ENCODE results near the gene RASSF4. TPM values are rescaled to one million over a fixed set of nuclear protein-coding genes. Genes with fewer than 3 reads are reported as not detected.

Gene RASSF4
- polyA plus RNA-seq, 1 experiment = 11.2 TPM

DNA sequence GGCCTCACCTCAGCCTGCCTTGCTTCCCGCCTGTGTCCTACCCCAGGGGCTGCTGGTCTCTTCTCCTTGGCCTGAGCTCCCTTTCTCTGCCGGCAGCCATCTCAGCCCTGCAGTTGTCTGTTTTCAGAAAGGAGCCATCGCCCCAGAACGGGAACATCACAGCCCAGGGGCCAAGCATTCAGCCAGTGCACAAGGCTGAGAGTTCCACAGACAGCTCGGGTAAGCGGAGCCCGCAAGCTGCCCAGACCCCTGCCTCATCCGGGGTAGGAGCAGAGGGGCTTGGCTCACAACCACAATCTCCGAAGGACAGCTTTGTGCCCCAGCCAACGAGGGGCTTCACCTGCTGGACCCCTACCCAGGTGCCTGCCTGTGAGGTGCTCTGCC is 24.3 kb downstream of the RASSF4 start:
- H3K9me3 ChIP-seq (ENCODE audit: control insufficient read depth, insufficient read depth, low read length) = no peaks in the 10 kb centered on the region
- no peak for DNase-seq (ENCODE audit: low read depth, low spot score)
- no peak overlapping the region for H3K27ac ChIP-seq (ENCODE audit: low read depth, low read length)
- CTCF ChIA-PET = interaction anchor here (0.8 kb wide), 1 partner anchor 8 kb away, joined by 6 read pairs; no protein-coding TSS in a partner anchor
- no peaks in the 10 kb centered on the region for H3K27me3 ChIP-seq (ENCODE audit: control insufficient read depth, insufficient read depth, low read length)
- POLR2A ChIA-PET = no interaction called here
- H3K4me3 ChIP-seq (ENCODE audit: low read depth, low read length) = no peak overlapping the region
- TF ChIP-seq, protein P1, sequence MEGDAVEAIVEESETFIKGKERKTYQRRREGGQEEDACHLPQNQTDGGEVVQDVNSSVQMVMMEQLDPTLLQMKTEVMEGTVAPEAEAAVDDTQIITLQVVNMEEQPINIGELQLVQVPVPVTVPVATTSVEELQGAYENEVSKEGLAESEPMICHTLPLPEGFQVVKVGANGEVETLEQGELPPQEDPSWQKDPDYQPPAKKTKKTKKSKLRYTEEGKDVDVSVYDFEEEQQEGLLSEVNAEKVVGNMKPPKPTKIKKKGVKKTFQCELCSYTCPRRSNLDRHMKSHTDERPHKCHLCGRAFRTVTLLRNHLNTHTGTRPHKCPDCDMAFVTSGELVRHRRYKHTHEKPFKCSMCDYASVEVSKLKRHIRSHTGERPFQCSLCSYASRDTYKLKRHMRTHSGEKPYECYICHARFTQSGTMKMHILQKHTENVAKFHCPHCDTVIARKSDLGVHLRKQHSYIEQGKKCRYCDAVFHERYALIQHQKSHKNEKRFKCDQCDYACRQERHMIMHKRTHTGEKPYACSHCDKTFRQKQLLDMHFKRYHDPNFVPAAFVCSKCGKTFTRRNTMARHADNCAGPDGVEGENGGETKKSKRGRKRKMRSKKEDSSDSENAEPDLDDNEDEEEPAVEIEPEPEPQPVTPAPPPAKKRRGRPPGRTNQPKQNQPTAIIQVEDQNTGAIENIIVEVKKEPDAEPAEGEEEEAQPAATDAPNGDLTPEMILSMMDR (IDR thresholded peaks at IDR 0.05; ENCODE audit: low read depth, low read length) = no peak

DNA sequence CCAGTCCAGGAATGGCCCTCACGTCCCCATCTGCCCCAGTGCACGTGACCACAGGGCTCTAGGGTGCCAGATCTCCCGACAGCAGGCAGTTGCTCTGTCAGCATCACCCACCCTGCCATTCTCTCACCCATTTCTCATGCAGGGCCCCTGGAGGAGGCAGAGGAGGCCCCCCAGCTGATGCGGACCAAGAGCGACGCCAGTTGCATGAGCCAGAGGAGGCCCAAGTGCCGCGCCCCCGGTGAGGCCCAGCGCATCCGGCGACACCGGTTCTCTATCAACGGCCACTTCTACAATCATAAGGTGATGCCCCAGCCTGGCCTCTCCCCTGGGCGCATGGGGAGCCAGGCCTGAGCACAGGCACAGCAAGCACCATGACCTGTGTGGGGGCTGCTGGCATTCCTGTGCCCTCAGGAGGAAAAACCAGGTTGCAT is 25.1 kb downstream of the RASSF4 start:
- Histone ChIP-seq H3K27ac (ENCODE audit: low read depth, low read length) (peak overlapping the region; percentile 82), H3K9me3 (ENCODE audit: control insufficient read depth, insufficient read depth, low read length) (no peaks in the 10 kb centered on the region), H3K27me3 (ENCODE audit: control insufficient read depth, insufficient read depth, low read length) (no peaks in the 10 kb centered on the region), H3K4me3 (ENCODE audit: low read depth, low read length) (no peak overlapping the region)
- DNase-seq (ENCODE audit: low read depth, low spot score) = no peak
- CTCF ChIA-PET = no interaction called here
- POLR2A ChIA-PET = no interaction called here
- TF ChIP-seq, protein P1 (IDR thresholded peaks at IDR 0.05; ENCODE audit: low read depth, low read length) = no peak

DNA sequence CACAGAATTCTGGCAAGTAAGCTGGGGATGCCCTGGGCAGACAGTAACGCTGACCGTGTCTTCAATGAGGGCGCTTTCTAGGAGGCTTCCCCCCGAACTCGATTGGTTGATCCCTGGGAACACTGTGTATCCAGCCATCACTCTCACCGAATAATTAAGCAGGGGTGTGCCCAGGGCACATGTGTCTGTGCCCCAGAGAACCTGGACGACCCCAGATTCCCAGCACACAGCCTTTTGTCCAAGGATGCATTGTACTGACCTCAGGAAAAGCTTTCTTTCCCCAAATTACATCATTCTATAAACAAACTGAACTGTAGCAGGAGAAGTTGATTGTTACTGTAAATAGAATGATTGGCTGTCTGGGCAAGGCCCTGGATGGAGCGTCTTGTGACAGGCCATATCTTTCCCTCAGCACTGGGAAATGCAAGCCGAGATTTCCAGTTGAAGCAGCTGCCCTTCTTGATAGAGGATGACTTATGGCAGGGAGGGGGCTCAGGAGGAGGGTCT is 25.6 kb downstream of the RASSF4 start:
- POLR2A ChIA-PET = no interaction called here
- no peak for DNase-seq (ENCODE audit: low read depth, low spot score)
- TF ChIP-seq, protein P1 (IDR thresholded peaks at IDR 0.05; ENCODE audit: low read depth, low read length) = no peak
- no peaks in the 10 kb centered on the region for H3K27me3 ChIP-seq (ENCODE audit: control insufficient read depth, insufficient read depth, low read length)
- H3K9me3 ChIP-seq (ENCODE audit: control insufficient read depth, insufficient read depth, low read length) = no peaks in the 10 kb centered on the region
- no peak overlapping the region for H3K4me3 ChIP-seq (ENCODE audit: low read depth, low read length)
- CTCF ChIA-PET = no interaction called here
- peak overlapping the region; percentile 82 for H3K27ac ChIP-seq (ENCODE audit: low read depth, low read length)

DNA sequence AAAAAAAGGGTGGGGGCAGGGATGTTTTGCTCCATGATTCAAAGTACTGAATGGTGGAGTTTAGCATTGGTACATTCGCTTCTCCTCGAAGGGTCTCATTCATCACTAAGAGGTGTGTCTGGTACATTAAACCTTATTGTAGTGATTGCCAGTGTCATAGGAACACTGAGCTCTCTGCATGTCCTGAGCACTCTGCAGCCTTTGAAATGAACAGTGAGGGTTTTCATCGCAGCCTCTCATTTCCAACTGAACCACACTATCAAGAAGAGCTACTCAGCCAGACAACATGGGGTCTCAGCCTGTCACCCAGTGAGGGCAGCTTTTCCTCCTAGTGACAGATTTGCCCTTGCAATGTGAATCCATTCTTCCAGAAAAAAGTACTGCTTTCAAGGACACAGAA is 26.6 kb downstream of the RASSF4 start:
- Histone ChIP-seq H3K9me3 (ENCODE audit: control insufficient read depth, insufficient read depth, low read length) (no peaks in the 10 kb centered on the region), H3K4me3 (ENCODE audit: low read depth, low read length) (no peak overlapping the region), H3K27ac (ENCODE audit: low read depth, low read length) (peak overlapping the region; percentile 42), H3K27me3 (ENCODE audit: control insufficient read depth, insufficient read depth, low read length) (no peaks in the 10 kb centered on the region)
- DNase-seq (ENCODE audit: low read depth, low spot score) = no peak
- ChIA-PET POLR2A (interaction anchor here (1.2 kb wide), 1 partner anchor 15 kb away, joined by 3 read pairs; no protein-coding TSS in a partner anchor), CTCF (interaction anchor here (1.5 kb wide), 1 partner anchor 20 kb away, joined by 4 read pairs; no protein-coding TSS in a partner anchor)
- TF ChIP-seq, protein P1 (IDR thresholded peaks at IDR 0.05; ENCODE audit: low read depth, low read length) = no peak

DNA sequence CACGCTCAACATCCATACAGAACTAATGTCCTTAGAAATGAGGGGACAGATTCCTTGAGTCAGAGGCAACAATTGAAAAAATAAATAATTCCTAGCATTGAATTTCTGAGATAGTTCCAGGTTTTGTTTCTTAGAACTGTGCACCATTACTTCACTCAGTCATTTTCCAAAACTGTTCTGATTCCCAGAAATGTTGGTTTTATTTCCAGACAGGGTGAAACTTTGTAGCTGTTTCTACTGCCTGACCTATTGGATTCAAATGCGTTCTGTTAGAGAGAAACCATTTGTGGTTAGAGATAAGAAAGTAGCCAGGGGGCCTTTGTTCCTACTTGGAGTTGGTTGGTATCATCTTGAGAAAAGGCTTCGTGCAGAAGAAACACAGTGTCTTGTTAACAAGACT is 27.1 kb downstream of the RASSF4 start:
- peak overlapping the region; percentile 77 for H3K27ac ChIP-seq (ENCODE audit: low read depth, low read length)
- DNase-seq (ENCODE audit: low read depth, low spot score) = no peak
- ChIA-PET POLR2A (interaction anchor here (1.2 kb wide), 1 partner anchor 15 kb away, joined by 3 read pairs; no protein-coding TSS in a partner anchor), CTCF (interaction anchor here (1.5 kb wide), 1 partner anchor 20 kb away, joined by 4 read pairs; no protein-coding TSS in a partner anchor)
- H3K4me3 ChIP-seq (ENCODE audit: low read depth, low read length) = no peak overlapping the region
- H3K9me3 ChIP-seq (ENCODE audit: control insufficient read depth, insufficient read depth, low read length) = no peaks in the 10 kb centered on the region
- TF ChIP-seq, protein P1 (IDR thresholded peaks at IDR 0.05; ENCODE audit: low read depth, low read length) = no peak
- H3K27me3 ChIP-seq (ENCODE audit: control insufficient read depth, insufficient read depth, low read length) = no peaks in the 10 kb centered on the region
